H9 (cell line): ENCODE measurements around the gene IL36G. TPM values are rescaled to one million over a fixed set of nuclear protein-coding genes. Genes with fewer than 3 reads are reported as not detected.

Experiments used
- DNase-seq: peaks from one replicate; pipeline ENCODE4 v3.0.0-alpha.2; 2017
- H2AFZ ChIP-seq: one replicate; pipeline ENCODE4 v1.6.1; 2013; ENCODE audit warnings: mild to moderate bottlenecking, low read length, control low read depth, moderate library complexity
- H2AK5ac ChIP-seq: 2 replicates; pipeline ENCODE4 v1.6.1; 2013; ENCODE audit warnings: low read length, control low read depth, mixed read lengths; ENCODE audit not compliant: insufficient read length
- H2BK120ac ChIP-seq: one replicate; pipeline ENCODE4 v1.6.1; 2013; ENCODE audit warnings: low read depth, mild to moderate bottlenecking, low read length, control low read depth, inconsistent platforms; ENCODE audit not compliant: poor library complexity, severe bottlenecking
- H2BK12ac ChIP-seq: 2 replicates; pipeline ENCODE4 v1.6.1; 2013; ENCODE audit warnings: low read length, control low read depth, mixed read lengths, low read depth; ENCODE audit not compliant: insufficient read length
- H2BK15ac ChIP-seq: 2 replicates; pipeline ENCODE4 v1.6.1; 2013; ENCODE audit warnings: low read depth, low read length, control low read depth
- H2BK20ac ChIP-seq: one replicate; pipeline ENCODE4 v1.6.1; 2013; ENCODE audit warnings: low read depth, mild to moderate bottlenecking, low read length, control low read depth, inconsistent platforms; ENCODE audit not compliant: poor library complexity, severe bottlenecking
- H2BK5ac ChIP-seq: 2 replicates; pipeline ENCODE4 v1.6.1; 2013; ENCODE audit warnings: low read length, control low read depth, mixed read lengths; ENCODE audit not compliant: insufficient read length
- H3K14ac ChIP-seq: 2 replicates; pipeline ENCODE4 v1.6.1; 2013; ENCODE audit warnings: low read length, control low read depth; ENCODE audit not compliant: insufficient read depth
- H3K18ac ChIP-seq: 2 replicates; pipeline ENCODE4 v1.6.1; 2013; ENCODE audit warnings: low read depth, mild to moderate bottlenecking, mixed read lengths, low read length, control low read depth; ENCODE audit not compliant: insufficient read length
- H3K23ac ChIP-seq: 2 replicates; pipeline ENCODE4 v1.6.1; 2013; ENCODE audit warnings: low read length, control low read depth, mixed read lengths, low read depth; ENCODE audit not compliant: insufficient read length
- H3K23me2 ChIP-seq: 2 replicates; pipeline ENCODE4 v1.6.1; 2013; ENCODE audit warnings: low read depth, mild to moderate bottlenecking, mixed read lengths, low read length, control low read depth; ENCODE audit not compliant: insufficient read length, poor library complexity, severe bottlenecking
- H3K27ac ChIP-seq: 2 replicates; pipeline ENCODE4 v1.5.1; 2013; ENCODE audit warnings: low read length, control low read depth, mixed read lengths, low read depth; ENCODE audit not compliant: insufficient read length
- H3K27me3 ChIP-seq: 2 replicates; pipeline ENCODE4 v1.6.1; 2013; ENCODE audit warnings: low read length, control low read depth, inconsistent platforms; ENCODE audit not compliant: insufficient read depth
- H3K4ac ChIP-seq: 2 replicates; pipeline ENCODE4 v1.6.1; 2013; ENCODE audit warnings: low read depth, mild to moderate bottlenecking, control low read depth, inconsistent platforms, low read length, moderate library complexity
- H3K4me1 ChIP-seq: 2 replicates; pipeline ENCODE4 v1.6.1; 2013; ENCODE audit warnings: low read length, control low read depth, inconsistent platforms; ENCODE audit not compliant: insufficient read depth
- H3K4me2 ChIP-seq: 2 replicates; pipeline ENCODE4 v1.6.1; 2013; ENCODE audit warnings: low read length, control low read depth, mixed read lengths; ENCODE audit not compliant: insufficient read length, insufficient read depth
- H3K56ac ChIP-seq: 2 replicates; pipeline ENCODE4 v1.6.1; 2013; ENCODE audit warnings: low read depth, mild to moderate bottlenecking, mixed read lengths, low read length, control low read depth; ENCODE audit not compliant: insufficient read length
- H3K79me1 ChIP-seq: 2 replicates; pipeline ENCODE4 v1.6.1; 2013; ENCODE audit warnings: low read depth, mild to moderate bottlenecking, moderate library complexity, low read length, control low read depth, inconsistent platforms; ENCODE audit not compliant: insufficient read depth, poor library complexity, severe bottlenecking
- H3K79me2 ChIP-seq: 2 replicates; pipeline ENCODE4 v1.6.1; 2013; ENCODE audit warnings: low read length, control low read depth, inconsistent platforms; ENCODE audit not compliant: insufficient read depth
- H3K9ac ChIP-seq: 2 replicates; pipeline ENCODE4 v1.6.1; 2013; ENCODE audit warnings: low read length, control low read depth, mixed read lengths; ENCODE audit not compliant: insufficient read length; ENCODE audit errors: extremely low read depth
- H3K9me3 ChIP-seq: one replicate; pipeline ENCODE4 v1.6.1; 2013; ENCODE audit warnings: low read depth, low read length, inconsistent platforms; ENCODE audit not compliant: control insufficient read depth
- H3T11ph ChIP-seq: one replicate; pipeline ENCODE4 v1.6.1; 2013; ENCODE audit warnings: mild to moderate bottlenecking, low read length, control low read depth, inconsistent platforms
- H4K20me1 ChIP-seq: one replicate; pipeline ENCODE4 v1.6.1; 2013; ENCODE audit not compliant: control insufficient read depth, insufficient read length, insufficient read depth
- H4K5ac ChIP-seq: 2 replicates; pipeline ENCODE4 v1.6.1; 2013; ENCODE audit warnings: low read depth, mild to moderate bottlenecking, mixed read lengths, low read length, control low read depth; ENCODE audit not compliant: insufficient read length
- H4K8ac ChIP-seq: replicated peaks from 2 replicates; pipeline ENCODE4 v1.6.1; 2013; ENCODE audit warnings: low read length, control low read depth, mixed read lengths, low read depth; ENCODE audit not compliant: insufficient read length
- H4K91ac ChIP-seq: 2 replicates; pipeline ENCODE4 v1.6.1; 2013; ENCODE audit warnings: low read depth, mild to moderate bottlenecking, moderate library complexity, mixed read lengths, low read length, control low read depth; ENCODE audit not compliant: insufficient read length
- H3K27ac Mint-ChIP-seq, 3 experiments: 2 replicates in 2 of 3; 3 replicates in 1 of 3; pipeline ENCODE4 v1.8.0; 2020 to 2021; ENCODE audit warnings: mixed read lengths in 3 of 3, mild to moderate bottlenecking in 1 of 3, moderate library complexity in 1 of 3
- H3K27me3 Mint-ChIP-seq: 2 replicates; pipeline ENCODE4 v1.8.0; 2021; ENCODE audit warnings: low read depth, mild to moderate bottlenecking, moderate library complexity, mixed read lengths
- H3K36me3 Mint-ChIP-seq, 3 experiments: 2 replicates in 2 of 3; 3 replicates in 1 of 3; pipeline ENCODE4 v1.8.0; 2020 to 2021; ENCODE audit warnings: low read depth in 3 of 3, mixed read lengths in 3 of 3; ENCODE audit not compliant: insufficient read depth in 1 of 3
- H3K4me1 Mint-ChIP-seq, 2 experiments: 2 replicates each; pipeline ENCODE4 v1.8.0; 2020; ENCODE audit warnings: mixed read lengths in 2 of 2
- H3K4me3 Mint-ChIP-seq, 2 experiments: 2 replicates in 1 of 2; 3 replicates in 1 of 2; pipeline ENCODE4 v1.8.0; 2020 to 2021; ENCODE audit warnings: mild to moderate bottlenecking in 2 of 2, mixed read lengths in 2 of 2, moderate library complexity in 1 of 2
- H3K9me3 Mint-ChIP-seq, 2 experiments: 2 replicates in 1 of 2; 3 replicates in 1 of 2; pipeline ENCODE4 v1.8.0; 2020; ENCODE audit warnings: mild to moderate bottlenecking in 2 of 2, mixed read lengths in 2 of 2, moderate library complexity in 1 of 2
- WGBS: extraction: QIAGEN DNeasy Blood & Tissue Kit; methylation state at CpG from one replicate; pipeline ENCODE4 v1.1.7; 2013; ENCODE audit warnings: missing lambda C conversion rate, low lambda C conversion rate, mixed read lengths; ENCODE audit not compliant: insufficient read length; ENCODE audit errors: extremely low coverage; 5-methylcytosine and 5-hydroxymethylcytosine counted together
- total RNA-seq: library from RNA; stranded (reverse); gene quantifications from 2 replicates; pipeline ENCODE4 v1.2.1, GENCODE V29; 2021
- TF ChIP-seq, protein P1 (sequence below): fragments of 200-600 bp; sonication (generic); conservative IDR thresholded peaks from 3 replicates; pipeline ENCODE4 v1.8.0; 2021; ENCODE audit warnings: antibody characterized with exemption, mild to moderate bottlenecking

IL36G gene
- total RNA-seq, 1 experiment from 2014 or later: not detected

DNA sequence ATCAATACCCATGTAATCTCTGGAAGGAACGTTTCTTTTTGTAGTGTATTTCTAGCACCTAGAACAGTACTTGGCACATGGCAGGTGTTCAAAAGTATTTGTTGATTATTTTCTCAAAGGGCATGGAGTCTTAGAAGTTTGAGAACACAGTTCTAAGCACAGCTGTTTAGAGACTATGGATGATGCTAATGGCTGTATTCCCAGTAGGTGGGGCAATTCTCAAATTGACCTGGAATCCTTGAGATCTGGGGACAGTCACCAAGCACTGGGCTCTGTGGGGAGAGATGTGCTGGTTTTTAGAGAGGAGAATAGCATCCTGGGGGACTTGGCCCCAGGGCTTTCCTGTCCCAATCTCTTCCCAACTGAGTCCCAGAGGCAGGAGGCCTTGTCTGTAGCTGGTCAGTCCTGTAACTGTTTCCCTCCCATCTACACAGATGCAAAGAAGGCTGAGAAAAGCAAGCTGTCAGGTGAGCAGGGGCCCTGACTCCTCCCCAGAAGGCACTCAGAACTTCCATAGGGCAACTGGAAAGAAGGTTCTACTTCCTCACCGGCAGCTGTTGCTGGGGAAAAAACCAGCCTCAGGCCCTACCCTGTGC, 17.5 kb upstream of the IL36G start:
- no peak overlapping the region for H4K91ac ChIP-seq
- H2BK20ac ChIP-seq: no peak overlapping the region
- no peak overlapping the region for H3K4ac ChIP-seq
- H4K8ac ChIP-seq: no peak overlapping the region
- Mint-ChIP-seq H3K27me3 (peaks cover 3% of the 10 kb centered on the region; the same call in 1 of the 2 replicates), H3K9me3 (no peaks in the 10 kb centered on the region), H3K27ac (no peak overlapping the region), H3K36me3 (no peaks in the 10 kb centered on the region), H3K4me3 (no peak overlapping the region), H3K4me1 (no peaks in the 10 kb centered on the region)
- H2AFZ ChIP-seq: no peak overlapping the region
- no peak overlapping the region for H3T11ph ChIP-seq
- no peak overlapping the region for H2BK15ac ChIP-seq
- no peak overlapping the region for H3K18ac ChIP-seq
- no peak overlapping the region for H2BK120ac ChIP-seq
- WGBS: no CpG with 5 or more reads among the region's 2 CpGs
- H3K4me2 ChIP-seq: no peak overlapping the region
- H3K79me2 ChIP-seq: no peaks in the 10 kb centered on the region
- H4K5ac ChIP-seq: no peak overlapping the region
- peak; percentile 32 for DNase-seq
- H3K23ac ChIP-seq: no peak overlapping the region
- no peak overlapping the region for H3K27ac ChIP-seq
- TF ChIP-seq, protein P1, sequence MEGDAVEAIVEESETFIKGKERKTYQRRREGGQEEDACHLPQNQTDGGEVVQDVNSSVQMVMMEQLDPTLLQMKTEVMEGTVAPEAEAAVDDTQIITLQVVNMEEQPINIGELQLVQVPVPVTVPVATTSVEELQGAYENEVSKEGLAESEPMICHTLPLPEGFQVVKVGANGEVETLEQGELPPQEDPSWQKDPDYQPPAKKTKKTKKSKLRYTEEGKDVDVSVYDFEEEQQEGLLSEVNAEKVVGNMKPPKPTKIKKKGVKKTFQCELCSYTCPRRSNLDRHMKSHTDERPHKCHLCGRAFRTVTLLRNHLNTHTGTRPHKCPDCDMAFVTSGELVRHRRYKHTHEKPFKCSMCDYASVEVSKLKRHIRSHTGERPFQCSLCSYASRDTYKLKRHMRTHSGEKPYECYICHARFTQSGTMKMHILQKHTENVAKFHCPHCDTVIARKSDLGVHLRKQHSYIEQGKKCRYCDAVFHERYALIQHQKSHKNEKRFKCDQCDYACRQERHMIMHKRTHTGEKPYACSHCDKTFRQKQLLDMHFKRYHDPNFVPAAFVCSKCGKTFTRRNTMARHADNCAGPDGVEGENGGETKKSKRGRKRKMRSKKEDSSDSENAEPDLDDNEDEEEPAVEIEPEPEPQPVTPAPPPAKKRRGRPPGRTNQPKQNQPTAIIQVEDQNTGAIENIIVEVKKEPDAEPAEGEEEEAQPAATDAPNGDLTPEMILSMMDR: peak; percentile 52; the same call in 2 of the 3 replicates
- H3K9ac ChIP-seq: no peak overlapping the region
- no peaks in the 10 kb centered on the region for H3K9me3 ChIP-seq
- H3K14ac ChIP-seq: no peak overlapping the region
- no peak overlapping the region for H2AK5ac ChIP-seq
- H3K4me1 ChIP-seq: no peaks in the 10 kb centered on the region
- H3K79me1 ChIP-seq: no peaks in the 10 kb centered on the region
- no peak overlapping the region for H3K56ac ChIP-seq
- H3K23me2 ChIP-seq: no peaks in the 10 kb centered on the region
- no peaks in the 10 kb centered on the region for H3K27me3 ChIP-seq
- H2BK5ac ChIP-seq: no peak overlapping the region
- no peak overlapping the region for H2BK12ac ChIP-seq
- H4K20me1 ChIP-seq: no peaks in the 10 kb centered on the region
